Mammary epithelial cell (primary cell): ENCODE data around the gene ZNG1F.
"Not testable (repeated sequence)": the region's sequence is repeated elsewhere in the genome, so short reads cannot be mapped to it uniquely, and the experiment has no call there.

Experiments
- CTCF ChIP-seq, 2 donors: IDR thresholded peaks in 1 of 2; conservative IDR thresholded peaks in 1 of 2; 2 replicates each; pipeline ENCODE4 v1.5.1; 2011 to 2012; ENCODE audit warnings: inconsistent platforms in 2 of 2, low read length in 2 of 2, mild to moderate bottlenecking in 2 of 2, control low read depth in 1 of 2, low read depth in 1 of 2; ENCODE audit not compliant: insufficient read depth in 1 of 2; ENCODE audit errors: extremely low read depth in 1 of 2
- EZH2 ChIP-seq: IDR thresholded peaks from 2 replicates; pipeline ENCODE4 v1.6.1; 2012; ENCODE audit warnings: low read length, inconsistent platforms, borderline replicate concordance

- TF ChIP-seq CTCF (conservative IDR thresholded peaks at IDR 0.05 in 1 of 2, IDR thresholded peaks at IDR 0.05 in 1 of 2; ENCODE audit: extremely low read depth in 1 of 2, insufficient read depth in 1 of 2, low read depth in 1 of 2, low read length in 2 of 2); EZH2: not testable (repeated sequence)
These were observed 106.8 kb downstream of the ZNG1F start for GRCh38 chr9:41082358-41082757.
